NCI-H2227 (cell line): ENCODE data around the gene CPN1.
"Not testable (repeated sequence)": the region's sequence is repeated elsewhere in the genome, so short reads cannot be mapped to it uniquely, and the experiment has no call there.

Experiments used
- DNase-seq: peaks from one replicate; lab custom pipeline; 2025; ENCODE audit not compliant: unreplicated experiment; lab: John Stamatoyannopoulos, UW

CPN1 gene

GRCh38 chr10:100081075-100082001 lies at the start of gene CPN1:
CPN1 (minus strand) TSS chr10:100081869; CDS start chr10:100081625, 244 bp downstream.
- DNase-seq, result no peak

DNA sequence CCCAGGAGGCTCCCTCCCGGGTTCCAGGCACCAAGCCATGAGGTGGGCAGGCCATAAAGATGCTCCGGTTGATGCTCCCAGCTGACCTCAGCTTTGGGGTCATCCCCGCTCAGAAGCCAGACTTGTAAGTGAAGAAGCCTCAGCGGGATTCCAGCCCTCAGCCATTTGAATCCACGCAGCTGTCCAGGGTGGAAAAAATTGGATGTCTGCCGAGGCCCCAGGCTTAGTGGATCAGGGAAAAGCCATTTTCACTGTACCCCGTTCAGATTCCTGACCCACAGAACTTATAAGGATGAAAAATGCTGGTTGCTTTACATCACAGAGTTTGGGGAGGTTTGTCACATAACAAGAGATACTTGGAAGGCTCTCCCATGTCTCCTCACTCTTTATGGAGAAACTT lies 49.2 kb upstream of the CPN1 start:
- no peak for DNase-seq

DNA sequence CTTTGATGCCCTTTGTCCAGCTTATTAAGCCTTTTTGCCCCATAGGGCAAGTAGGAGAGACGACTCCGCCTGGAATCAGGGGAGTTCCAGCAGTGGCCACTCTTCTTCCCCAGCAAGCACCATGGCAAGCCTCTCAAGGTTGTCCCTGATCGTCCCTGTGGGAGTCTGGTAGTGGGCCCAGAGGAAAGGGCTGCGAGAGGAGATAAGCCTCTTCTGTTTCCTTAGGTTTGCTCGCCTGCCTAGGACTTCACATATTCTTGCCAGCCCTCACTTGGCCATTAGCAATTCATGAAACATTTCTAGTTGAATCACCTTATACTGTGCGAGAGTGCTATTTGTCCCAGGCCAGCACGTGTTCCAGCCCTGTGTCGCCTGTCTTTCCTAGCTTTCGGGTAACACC lies 47.8 kb upstream of the CPN1 start:
- no peak for DNase-seq

DNA sequence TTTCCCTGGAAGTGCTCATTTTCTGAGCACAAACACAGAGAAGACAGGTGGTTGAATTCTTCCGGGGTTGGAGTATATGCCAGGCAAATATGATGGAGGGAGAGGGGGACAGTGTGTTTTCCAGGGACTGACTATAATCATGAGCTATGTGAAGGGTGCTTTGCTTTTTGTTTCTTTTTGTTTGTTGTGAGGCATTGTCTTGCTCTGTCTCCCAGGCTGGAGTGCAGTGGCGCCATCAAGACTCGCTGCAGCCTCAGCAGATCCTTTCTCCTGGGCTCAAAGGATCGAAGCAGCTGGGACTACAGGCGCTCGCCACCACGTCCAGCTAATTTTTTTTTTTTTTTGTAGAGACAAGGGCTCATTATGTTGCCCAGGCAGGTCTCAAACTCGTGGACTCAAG lies 47.3 kb upstream of the CPN1 start:
- DNase-seq, result no peak

DNA sequence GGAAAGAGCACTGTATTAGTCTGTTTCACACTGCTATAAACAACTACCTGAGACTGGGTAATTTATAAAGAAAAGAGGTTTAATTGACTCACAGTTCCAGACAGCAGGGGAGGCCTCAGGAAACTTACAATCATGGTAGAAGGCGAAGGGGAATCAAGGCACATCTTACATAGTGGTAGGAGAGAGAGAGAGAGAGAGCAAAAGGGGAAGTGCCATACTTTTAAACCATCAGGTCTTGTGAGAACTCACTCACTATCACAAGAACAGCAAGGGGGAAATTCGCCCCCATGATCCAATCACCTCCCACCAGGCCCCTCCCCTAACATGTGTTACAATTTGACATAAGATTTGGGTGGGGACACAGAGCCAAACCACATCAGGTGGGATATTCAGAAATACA lies 43.7 kb upstream of the CPN1 start:
- DNase-seq, result not testable (repeated sequence)

DNA sequence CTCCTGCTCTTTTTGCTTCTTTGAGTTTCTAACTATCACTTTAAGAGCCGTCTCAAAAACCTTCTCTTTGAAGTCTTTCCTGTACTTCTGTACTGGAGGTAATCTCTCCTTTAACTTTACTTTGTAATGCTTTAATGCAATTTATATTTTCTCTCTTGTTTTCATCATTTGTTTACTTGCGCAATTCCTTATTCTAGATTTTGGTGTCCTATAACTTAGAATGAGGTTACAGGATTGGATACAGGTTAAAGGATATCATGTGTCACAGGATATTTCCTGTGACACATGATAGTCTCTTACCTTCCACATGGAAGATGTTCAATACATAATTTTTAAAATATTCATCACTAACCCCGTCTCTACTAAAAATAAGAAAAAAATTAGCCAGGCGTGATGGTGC lies 42.4 kb upstream of the CPN1 start:
- DNase-seq, result no peak

DNA sequence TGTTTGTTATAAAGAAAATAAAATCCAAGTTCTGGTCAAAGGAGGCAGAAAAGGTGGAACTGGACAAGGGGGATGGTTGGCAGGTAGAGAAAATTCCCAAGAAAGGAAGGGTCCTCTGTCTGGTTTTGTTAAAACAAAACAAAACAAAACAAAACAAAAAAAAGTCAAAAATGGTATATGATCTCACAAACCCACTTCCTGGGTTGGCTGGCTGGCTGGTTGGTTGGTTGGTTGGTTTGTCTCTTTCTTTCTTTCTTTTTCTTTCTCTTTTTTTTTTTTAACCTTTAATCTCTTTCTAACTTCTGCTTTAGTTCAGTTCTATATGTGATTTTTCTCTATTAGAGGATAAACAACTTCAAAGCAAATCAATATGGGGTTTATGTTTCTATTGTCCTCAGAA lies 41.1 kb upstream of the CPN1 start:
- DNase-seq, result no peak

GRCh38 chr10:100120550-100120949 lies 38.9 kb upstream of the CPN1 start:
- no peak for DNase-seq

DNA sequence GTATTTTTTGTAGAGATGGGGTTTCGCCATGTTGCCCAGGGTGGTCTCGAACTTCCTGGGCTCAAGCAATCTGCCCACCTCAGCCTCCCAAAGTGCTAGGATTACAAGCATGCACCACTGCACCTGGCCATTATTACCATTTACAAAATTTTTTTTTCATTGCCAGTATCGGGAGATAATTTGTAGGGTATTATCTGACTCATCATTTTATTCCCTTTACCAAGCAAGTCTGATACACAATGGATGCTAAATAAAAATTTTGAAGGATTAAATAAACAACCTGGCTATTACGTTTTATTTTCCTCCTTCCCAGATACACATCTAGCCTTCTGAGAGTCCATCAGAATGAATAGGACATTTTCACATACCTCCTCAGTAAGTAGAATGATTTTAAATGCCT lies 38.1 kb upstream of the CPN1 start:
- no peak for DNase-seq

GRCh38 chr10:100114976-100115770 lies 33.5 kb upstream of the CPN1 start:
- no peak for DNase-seq

GRCh38 chr10:100114460-100114859 lies 32.8 kb upstream of the CPN1 start:
- DNase-seq, result no peak

GRCh38 chr10:100109670-100110069 lies 28.0 kb upstream of the CPN1 start:
- DNase-seq, result peak; percentile 4

- DNase-seq, result no peak
These were observed 25.2 kb upstream of the CPN1 start for GRCh38 chr10:100106865-100107264.

- no peak for DNase-seq
These were observed 22.6 kb upstream of the CPN1 start for GRCh38 chr10:100104300-100104699.

GRCh38 chr10:100103581-100103980 lies 21.9 kb upstream of the CPN1 start:
- DNase-seq, result no peak

- no peak for DNase-seq
These were observed 19.8 kb upstream of the CPN1 start for GRCh38 chr10:100101192-100102076.

DNA sequence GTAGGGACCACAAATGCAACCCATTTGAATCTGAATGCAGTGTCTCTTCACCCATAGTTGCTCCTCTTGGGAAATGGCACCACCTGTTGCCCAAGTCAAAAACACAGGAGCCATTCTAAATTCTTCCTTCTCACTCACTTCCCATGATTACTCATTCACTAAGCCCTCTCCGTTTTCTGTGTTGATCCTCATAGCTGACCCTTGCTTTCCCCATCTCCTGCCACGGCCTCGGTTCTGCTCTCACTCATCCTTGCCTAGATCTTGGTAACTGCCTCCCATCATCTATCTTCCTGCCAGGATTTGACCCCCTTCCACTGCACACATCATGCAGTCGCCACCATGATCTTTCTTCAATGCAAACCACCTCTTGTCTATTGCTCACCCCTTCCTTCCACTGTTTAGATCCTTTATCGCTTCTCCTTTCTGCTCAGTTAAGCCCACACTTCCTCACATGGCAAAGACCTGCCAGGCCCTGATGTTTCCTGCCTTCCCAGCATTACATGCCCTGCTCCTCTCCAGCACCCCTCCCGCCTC lies 19.0 kb upstream of the CPN1 start:
- no peak for DNase-seq

GRCh38 chr10:100089241-100089640 lies 7.6 kb upstream of the CPN1 start:
- no peak for DNase-seq

- not testable (repeated sequence) for DNase-seq
These were observed 5.0 kb upstream of the CPN1 start for GRCh38 chr10:100086708-100087107.

DNA sequence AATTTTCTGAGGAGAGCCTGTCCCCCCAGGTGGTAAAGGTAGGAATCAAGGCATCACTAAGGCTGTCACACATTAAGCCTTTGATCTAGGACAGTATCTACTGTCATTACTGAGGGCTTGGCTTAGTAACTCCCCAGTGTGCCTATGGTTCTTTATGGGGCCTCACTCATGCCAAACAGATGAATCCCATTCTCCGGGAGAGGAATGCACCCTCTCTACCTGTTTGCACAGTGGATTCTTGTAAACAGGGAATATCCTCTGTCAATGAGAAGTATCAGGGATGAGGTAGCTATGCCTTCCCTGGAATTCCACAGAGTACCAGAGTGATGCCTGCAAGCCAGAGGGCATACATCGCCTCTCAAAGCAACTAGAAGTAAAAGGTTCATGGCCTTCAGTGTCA lies 3.9 kb upstream of the CPN1 start:
- no peak for DNase-seq

- DNase-seq, result no peak
These were observed 2.0 kb upstream of the CPN1 start for GRCh38 chr10:100083623-100084022.
